Left ventricle myocardium superior (tissue), 1 donor: ENCODE measurements around the gene PASK. TPM values are rescaled to one million over a fixed set of nuclear protein-coding genes. Genes with fewer than 3 reads are reported as not detected.
"Not testable (repeated sequence)": the region's sequence is repeated elsewhere in the genome, so short reads cannot be mapped to it uniquely, and the experiment has no call there.

Experiments used
- ATAC-seq: fragments of 200-7000 bp; cut with Tn5 transposase; one replicate; pipeline ENCODE4 v1.9.1; 2020; ENCODE audit warnings: mild to moderate bottlenecking, moderate library complexity
- DNase-seq: peaks from one replicate; pipeline ENCODE4 v3.0.0-alpha.2; 2020
- intact Hi-C: fragments of 100-400 bp; cut with micrococcal nuclease; formaldehyde crosslinking; loops from one replicate; pipeline ENCODE4 v1.11.0; 2022
- long read RNA-seq: library from polyadenylated mRNA; unstranded; transcript quantifications from one replicate; pipeline ENCODE4 v2.0.0, GENCODE V29; 2021
- total RNA-seq: library from RNA; stranded (reverse); fragmentation: NEBNext Ultra II Directional; extraction: Animal tissue kit (Norgen Biotek cat#: 25700); gene quantifications from one replicate; pipeline ENCODE4 v1.2.1, GENCODE V29; 2021
- donor health status: DM: no; HTN: yes; CAD: no; lungs with severe emphysema.

PASK gene
- 3.4 TPM for total RNA-seq
- long read RNA-seq, full-length matches to known transcripts = 1 of 2 reads
- long read RNA-seq, partial matches to known transcripts = 0 of 2 reads
- long read RNA-seq, other reads (novel, unspliced or antisense) = 1 of 2 reads

DNA sequence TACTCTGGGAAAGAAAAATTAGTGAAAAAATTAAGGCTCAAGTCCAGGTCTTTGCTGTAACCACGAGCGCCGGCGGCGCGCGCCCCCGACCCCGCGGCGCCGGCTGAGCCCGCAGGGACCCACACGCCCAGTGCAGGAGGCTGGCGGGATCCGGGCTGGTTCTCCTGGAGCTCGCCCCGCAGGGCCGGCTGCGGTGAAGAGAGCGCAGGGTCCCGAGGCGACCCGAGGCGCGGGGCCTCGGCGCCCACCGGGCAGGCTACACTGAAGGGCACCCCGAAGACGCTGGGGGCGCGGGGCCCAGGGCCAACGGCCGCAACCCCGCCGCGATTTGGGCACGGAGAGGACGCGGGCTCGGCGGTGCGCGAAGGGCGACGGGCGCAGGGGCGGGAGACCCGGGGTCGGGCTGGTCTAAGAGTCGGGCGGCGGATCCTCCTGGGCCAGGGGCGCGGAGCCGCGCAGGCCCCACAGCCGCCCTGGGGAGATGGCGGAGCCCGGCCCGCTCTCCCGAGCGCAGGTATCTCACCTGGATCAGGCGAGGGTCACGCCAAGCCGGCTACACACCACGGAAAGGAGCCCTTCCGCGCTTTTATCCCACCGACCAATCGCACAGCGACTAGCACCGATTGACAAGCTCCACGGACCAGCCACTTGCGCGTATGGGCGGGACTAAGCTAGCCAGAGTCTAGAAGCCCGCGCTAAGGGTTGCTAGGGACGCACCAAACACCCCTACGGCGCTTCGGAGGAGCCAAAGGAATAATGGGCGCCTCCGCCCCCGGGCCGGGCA, at the start of gene PASK:
PASK (minus strand) TSS at position 582 of the 784 bp plus-strand sequence. CDS start 6,440 bp downstream, outside the sequence.
- peak; percentile 94 for DNase-seq
- ATAC-seq = peak; percentile 95
- intact Hi-C loops = no loop called here

DNA sequence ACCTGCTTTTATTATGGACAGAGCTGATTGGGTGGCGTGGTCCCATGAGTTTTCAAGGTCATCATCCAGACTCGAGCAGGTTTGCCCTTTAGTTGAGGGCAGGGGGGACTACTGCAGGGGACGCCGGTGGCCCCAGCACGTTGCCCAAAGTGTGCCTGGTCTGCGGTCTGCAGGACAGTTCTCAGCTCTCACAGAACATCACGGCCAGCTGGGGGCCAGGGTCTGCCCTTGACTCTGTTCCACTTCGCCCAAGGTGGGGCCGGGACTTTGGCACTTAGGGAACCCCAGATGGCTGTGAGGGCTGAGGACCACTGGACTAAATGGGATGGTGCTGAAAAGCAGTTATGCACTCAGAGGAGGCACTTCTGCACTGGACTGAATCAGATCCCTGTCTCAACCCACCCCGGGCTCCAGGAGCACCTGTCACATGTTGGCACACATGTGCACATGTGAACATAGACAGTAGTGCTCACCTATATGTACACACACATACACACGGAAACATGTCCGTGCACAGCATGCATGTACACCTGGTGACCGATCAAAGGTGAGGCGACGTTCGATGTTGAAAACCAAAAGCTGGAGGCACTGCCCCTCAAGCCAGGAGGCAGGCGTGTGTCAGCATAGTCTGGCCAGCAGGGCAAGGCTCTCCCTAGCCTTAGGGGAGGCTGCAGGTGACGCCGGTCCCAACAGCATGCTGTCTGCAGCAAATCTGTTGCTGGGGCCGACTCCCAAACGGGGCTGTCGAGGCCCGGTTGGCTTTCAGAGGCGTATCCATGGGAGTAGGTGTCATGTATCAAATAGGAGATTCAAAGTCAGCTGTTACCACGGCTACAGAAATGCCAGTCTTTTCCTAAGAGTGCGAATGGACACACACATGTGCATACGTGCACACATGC, 49.4 kb upstream of the PASK start:
- intact Hi-C loops = no loop called here
- no peak for ATAC-seq

DNA sequence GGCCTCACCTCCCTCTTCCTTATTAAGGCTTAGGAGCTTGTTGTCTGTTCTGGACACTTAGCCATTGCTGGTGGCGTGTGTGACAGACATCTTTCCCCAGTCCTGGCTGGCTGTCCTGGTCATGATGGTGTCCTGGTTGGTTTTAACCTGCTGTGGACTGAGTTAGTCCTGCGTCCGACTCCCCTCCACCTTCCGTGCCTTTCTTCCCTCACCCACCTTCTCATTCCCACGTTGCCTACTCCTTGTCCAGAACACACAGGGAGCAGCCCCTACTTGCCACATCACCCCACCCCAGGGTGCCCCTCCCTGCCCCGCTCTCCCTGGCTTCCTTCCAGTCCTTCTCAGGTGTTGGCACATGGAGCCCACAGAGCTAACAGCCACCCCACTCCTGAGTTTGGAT, 48.7 kb upstream of the PASK start:
- intact Hi-C loops = no loop called here
- ATAC-seq (no peak), DNase-seq (no peak)

More for the DNA sequence above, 49.4 kb upstream of the PASK start:
- no peak for DNase-seq

DNA sequence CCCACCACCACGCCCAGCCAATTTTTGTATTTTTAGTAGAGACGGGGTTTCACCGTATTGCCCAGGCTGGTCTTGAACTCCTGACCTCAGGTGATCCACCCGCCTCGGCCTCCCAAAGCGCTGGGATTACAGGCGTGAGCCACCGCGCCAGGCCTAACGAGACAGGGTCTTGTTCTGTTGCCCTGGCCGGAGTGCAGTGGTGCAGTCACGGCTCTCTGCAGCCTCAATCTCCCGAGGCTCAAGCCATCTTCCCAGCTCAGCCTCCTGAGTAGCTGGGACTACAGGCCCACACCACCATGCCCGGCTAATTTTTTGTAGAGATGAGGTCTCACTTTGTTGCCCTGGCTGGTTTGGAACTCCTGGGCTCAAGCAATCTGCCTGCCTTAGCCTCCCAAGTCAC, 48.0 kb upstream of the PASK start:
- ATAC-seq, intact Hi-C loops, DNase-seq: not testable (repeated sequence)

DNA sequence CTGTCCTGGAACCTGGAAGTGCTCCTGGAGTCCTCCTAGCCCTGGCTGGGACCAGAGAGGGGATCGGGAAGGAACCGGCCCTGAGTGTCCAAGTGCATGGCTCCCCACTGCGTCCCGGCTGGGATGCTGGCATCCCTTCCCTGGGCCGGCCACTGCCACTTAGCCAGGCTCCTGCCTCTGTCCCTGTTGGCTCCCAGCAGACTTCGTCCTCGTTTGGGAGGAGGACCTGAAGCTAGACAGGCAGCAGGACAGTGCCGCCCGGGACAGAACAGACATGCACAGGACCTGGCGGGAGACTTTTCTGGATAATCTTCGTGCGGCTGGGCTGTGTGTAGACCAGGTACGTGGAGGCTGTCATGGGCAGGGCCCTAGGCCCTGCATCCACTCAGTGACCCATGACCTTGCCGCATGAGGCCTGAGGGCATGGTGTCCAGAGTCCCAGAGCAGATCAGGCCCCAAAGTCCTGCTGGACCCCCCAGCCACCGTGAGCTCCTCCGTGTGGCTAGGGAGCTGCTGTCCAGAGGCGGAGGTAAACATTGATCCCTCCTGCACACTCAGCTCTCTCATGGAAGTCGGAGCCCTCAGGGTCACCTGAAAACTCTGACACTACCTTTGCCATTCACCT, 46.3 kb upstream of the PASK start:
- no peak for DNase-seq
- intact Hi-C loops = no loop called here
- ATAC-seq = no peak

DNA sequence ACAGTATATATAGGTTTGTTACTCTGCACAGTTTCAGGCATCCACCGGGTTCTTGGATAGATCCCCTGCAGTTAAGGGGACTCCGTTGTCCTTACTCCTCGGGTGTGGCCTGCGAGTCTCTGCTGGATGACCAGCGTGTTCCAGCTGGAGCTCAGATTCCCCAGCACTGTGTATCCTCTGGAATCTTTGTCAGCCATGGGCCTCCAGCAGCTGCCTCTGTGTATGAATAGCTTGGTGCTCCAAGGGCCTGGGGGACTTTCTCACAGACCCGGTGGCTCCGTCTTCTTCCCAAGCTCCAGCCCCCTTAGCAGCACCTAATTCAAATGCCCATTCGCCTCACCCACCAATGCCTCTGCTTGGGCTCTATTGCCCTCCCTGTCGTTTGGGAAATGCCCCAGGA, 45.5 kb upstream of the PASK start:
- intact Hi-C loops = no loop called here
- no peak for ATAC-seq
- no peak for DNase-seq

DNA sequence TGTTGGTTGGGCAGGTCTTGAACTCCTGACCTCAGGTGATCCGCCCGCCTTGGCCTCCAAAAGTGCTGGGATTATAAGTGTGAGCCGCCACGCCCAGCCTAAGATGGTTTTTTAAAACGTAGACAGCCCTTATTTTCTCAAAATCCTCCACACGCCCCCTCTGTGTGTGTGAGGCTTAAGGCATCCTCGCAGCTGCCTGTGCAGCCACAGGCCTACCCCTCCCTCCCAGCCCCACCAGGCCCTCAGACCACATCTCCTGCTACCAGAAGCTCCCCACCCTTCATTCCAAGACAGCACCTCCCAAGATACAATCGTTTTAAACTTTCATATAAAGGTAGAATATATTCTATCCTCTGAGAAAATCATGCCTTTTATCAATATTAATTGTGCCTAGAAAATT, 44.0 kb upstream of the PASK start:
- DNase-seq = no peak
- no peak for ATAC-seq
- intact Hi-C loops = no loop called here

DNA sequence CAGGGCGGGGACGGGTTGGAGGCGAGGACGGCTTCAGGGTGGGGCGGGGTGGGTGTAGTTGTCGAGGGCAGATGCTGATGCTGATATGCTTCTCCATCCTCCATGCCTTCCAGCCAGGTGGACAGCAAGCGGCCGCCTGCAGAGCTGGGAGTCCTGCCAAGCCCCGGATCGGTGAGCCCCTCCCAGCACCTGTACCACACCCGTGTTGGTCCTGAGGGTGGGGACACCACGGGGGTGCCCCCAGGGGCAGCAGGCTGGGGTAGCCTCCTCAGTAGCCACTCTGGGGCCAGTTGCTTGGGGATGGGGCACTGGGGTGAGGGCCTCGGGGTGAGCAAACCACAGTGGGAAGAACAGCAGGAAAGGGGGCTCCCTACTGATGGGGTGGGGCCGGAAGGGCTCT, 41.8 kb upstream of the PASK start:
- intact Hi-C loops = no loop called here
- DNase-seq (no peak), ATAC-seq (no peak)

DNA sequence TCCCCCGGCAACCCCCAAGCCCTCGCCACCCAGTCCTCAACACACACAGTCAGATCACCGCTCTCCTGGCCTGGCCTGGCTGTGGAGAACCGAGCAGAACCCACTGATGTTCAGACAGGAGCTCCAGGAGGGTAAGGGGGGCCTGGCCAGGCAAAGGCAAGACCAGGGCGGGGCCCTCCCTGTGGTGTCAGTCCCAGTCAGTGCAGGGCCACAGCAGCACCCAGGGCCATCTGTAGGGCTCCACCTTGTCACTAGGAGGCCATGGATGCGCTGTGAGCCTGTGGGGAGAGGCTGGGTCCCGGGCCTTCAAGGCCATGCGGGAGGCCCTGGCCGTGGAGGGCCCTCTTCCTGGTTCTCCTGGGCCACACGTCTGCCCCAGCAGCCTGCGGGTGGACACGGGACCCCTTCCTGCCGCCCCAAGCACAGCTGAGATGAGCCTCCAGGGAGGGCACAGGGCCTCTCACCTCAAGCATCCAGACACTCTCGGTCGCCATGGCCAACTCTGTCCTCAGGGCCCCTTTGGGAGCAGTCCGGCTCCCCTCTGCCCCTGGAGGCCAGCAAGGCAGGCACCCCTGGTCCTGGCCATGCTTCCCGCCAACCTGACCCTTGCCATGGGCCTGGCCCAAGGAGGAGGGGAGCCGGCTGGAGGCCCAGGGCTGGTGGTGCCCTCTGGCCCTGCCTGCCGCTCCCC, 41.2 kb upstream of the PASK start:
- intact Hi-C loops = no loop called here
- DNase-seq = no peak
- ATAC-seq = no peak

DNA sequence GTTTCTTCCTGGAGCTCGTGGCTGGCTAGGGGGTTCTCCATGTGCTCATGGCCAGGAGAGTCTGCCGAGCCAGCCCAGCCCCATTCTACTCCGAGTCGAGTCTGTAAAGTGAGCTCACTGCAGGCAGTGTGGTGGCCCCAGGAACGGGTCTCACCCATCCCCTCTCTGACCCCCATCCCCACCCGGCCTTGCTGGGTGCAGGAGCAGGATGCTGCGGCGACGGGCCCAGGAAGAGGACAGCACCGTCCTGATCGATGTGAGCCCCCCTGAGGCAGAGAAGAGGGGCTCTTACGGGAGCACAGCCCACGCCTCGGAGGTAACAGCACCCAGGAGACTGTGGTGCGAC, 40.6 kb upstream of the PASK start:
- intact Hi-C loops = no loop called here
- DNase-seq = no peak
- no peak for ATAC-seq

DNA sequence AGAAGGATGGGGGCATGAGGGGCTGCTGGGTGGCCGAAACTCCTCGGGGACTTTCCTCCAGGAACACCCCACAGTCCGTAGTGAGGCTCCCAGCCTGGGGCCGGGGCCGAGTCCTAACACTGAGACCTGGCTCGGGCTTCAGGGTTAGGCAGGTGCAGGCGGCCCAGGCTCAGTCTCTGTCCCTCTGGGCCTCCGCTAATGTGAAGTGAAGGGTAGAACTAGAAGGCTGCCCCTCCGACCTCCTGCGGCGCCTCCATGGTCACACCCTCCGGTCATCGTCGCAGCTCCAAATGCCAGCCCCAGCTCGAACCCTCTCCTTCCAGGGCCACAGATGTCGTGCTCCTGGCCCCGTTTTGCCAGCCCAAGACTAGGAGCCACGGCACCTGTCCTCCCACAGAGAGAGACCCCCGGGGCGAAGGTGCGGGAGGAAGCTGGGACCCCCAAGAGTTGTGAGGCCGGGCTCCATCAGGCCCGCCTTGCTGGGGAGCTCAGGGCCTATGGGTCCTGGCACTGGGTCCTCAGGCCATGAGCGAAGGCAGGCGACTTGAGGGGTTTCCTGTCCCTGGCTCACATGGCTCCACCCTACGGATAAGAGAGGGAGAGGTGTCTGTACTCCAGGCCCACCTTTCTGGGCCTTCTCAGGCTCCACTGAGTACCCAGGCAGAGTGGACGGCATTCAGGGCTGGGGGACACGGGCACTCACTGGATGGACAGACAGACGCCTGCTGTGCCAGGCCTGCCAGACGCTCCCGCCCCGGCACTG, 40.0 kb upstream of the PASK start:
- ATAC-seq = no peak
- no peak for DNase-seq
- intact Hi-C loops = no loop called here

DNA sequence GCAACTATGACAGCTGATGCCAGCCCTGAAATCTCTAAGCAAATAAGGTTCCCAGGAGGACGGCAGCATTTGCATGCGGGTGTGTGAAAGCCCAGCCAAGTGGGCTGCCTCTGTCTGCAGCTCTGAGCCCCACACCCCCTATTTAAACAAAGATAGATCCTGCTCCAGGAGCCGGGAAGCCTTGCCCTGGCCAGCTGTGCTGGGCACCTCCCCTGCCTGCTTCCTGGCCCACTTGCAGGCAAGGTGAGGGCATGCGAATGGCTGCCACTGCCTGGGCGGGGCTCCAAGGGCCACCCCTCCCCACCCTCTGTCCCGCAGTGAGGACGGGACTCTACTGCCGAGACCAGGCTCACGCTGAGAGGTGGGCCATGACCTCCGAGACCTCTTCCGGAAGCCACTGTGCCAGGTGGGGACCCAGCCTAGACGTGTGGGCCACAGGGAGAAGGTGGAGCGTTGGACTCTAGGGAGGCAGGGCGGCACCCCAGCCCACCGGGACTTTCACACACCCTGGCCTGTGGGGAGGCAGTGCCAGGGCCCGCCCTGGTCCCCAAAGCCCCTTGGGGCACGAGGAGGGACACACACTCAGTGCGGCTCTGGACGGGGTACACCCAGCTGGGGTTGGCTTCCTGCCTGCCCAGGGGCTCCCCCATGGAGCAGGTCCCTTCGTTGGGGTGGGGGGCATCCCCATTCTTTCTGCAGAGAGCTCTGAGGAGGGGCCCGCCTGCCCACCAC, 39.3 kb upstream of the PASK start, which contains the start of gene ANO7:
ANO7 (plus strand) TSS at position 317 of the 732 bp plus-strand sequence. CDS start 1,387 bp downstream, outside the sequence.
- intact Hi-C loops = no loop called here
- ATAC-seq (no peak), DNase-seq (no peak)

DNA sequence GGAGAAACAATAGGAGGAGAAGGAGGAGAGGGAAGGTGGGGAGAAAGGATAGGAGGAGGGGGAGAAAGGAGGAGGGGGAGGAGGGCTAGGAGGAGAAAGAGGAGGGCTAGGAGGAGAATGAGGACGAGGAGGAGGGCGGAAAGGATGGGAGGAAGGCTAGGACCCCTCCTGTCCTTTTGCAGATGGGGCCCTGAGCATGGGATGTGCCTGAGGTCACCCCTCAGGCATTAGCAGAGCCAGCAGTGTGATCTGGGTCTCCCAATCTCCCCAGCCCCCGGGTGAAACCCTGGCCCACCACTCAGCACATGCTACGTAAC, 38.6 kb upstream of the PASK start:
- no peak for ATAC-seq
- DNase-seq = no peak
- intact Hi-C loops = no loop called here

DNA sequence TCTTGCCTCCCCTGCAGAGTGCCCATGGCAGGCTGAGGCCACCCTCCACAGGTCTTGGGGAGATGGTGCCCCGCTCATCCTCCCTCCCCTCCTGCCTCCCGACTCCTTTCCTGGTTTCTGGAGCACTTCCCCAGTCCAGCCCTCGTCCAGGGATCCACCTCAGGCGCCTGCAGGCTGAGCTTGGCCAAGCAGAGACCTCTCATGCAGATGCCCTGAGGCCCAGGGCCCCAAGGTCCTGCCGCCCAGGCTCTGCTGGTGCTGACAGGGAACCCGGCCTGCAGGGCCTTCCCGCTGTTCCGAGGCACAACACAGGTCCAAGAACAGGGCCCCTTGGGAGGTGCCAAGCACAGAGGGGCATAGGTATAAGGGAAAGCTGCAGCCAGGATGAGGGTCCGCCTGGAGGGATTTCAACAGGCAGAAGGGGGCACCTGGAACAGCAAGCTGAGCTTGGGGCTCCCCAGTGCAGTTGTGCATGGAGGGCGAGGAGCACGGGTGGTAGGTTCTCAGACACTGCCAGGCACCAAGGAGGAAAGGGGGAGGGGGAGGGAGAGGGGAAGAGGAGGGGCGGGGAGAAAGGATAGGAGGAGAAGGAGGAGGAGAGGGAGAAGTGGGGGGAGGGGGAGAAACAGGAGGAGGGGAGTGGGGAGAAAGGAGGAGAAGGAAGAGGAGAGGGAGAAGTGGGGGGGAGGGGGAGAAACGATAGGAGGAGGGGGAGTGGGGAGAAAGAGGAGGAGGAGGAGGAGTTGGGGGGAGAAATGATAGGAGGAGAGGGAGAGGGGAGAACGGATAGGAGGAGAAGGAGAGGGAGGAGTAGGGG, 38.0 kb upstream of the PASK start:
- no peak for DNase-seq

DNA sequence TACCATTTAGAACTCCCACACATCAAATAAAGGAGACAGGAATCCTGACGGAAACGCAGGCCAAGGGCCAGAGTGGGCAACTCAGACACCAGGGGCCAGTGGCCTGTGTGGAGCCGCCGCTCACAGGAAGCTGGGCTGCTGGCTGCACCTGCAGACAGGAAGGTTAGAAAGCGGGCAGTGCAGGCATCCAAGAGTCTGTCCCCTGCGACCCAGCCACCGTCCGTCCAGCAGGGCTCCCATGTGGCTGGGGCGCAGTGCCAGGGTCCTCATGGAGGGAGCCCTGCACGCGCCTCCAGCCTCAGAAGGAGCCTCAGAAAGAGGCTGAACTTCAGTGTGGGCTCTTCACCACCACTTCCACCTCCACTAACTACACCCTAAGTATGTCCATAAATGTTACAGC, 36.7 kb upstream of the PASK start:
- ATAC-seq = no peak
- intact Hi-C loops = no loop called here
- DNase-seq = no peak

More for the DNA sequence above, 38.0 kb upstream of the PASK start:
- intact Hi-C loops = no loop called here
- ATAC-seq = no peak

DNA sequence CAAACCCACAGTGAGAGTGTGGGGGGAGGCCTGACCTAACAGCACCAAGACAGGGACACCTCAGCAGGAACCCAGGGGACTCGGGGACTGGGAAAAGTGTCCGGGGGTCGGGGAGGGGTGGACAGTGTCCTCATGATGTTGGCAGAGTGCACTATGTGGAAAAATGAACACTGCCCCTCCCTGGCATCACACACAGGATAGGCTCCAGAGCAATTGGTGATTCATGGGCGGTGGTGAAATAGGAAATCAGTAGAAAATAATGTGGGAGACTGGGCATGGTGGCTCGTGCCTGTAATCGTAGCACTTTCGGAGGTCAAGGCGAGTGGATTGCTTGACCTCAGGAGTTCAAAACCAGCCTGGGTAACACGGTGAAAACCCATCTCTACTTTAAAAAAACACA, 35.6 kb upstream of the PASK start:
- ATAC-seq (no peak), DNase-seq (no peak)
- intact Hi-C loops = no loop called here

DNA sequence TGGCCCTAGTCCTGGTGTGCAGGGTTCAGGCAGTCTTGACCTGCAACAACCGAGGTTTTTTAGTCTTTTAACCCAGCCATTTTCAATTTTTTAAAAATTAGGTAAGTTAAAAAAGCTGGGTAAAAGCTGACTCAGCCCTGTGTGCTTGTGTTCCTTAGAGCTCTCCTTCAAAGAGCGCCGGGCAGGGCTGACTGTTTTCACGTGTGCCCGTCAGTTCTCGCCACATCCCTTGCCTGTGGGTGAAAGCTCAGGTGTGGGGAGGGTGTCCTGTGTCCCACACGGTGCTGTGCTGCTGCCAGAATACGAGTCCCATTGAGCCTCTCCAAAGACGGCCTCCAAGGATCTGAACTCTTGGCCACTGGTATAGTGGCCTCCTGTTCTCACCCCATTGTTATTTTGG, 33.9 kb upstream of the PASK start:
- no peak for DNase-seq
- ATAC-seq = no peak
- intact Hi-C loops = no loop called here
